GM21825 (cell line): ENCODE data around the gene SCAMP5.

Source experiments
- ATAC-seq: cut with Tn5 transposase; IDR thresholded peaks from one replicate; pipeline ENCODE4 v1.9.1; 2021; ENCODE audit warnings: mild to moderate bottlenecking, moderate library complexity; ENCODE audit not compliant: unreplicated experiment

The SCAMP5 gene

DNA sequence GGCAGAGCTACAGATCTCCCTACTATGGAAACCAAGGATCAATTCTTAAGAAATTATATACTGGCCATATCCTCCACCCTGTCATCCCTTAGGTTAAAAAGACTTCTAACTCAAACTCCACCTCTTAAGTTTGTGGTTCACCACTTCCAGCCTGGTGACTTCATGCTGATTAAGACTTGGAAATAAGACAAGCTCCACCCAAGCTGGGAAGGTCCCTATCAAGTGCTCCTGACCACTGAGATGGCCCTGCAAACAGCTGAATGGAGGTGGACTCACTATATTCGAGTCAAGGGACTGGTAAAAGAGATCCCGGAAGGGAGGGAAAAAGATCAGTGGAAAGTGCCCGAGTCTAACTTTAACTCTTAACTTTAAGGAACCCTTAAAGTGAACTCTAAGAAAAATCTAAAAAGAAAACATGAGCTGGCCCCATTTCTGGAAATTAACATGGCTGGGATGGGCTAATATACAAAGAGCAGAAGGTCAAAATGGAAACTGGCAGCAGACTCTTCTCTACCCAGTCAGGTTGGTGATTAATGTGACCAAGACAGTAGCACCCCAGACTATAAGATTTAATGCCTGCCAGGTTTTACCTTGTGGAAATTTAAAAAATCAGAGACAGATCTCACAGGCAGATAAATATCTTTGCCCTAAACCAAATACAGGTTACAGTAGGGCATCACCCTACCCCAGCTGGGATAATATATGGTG, 71.9 kb downstream of the SCAMP5 start:
- ATAC-seq: no peak

DNA sequence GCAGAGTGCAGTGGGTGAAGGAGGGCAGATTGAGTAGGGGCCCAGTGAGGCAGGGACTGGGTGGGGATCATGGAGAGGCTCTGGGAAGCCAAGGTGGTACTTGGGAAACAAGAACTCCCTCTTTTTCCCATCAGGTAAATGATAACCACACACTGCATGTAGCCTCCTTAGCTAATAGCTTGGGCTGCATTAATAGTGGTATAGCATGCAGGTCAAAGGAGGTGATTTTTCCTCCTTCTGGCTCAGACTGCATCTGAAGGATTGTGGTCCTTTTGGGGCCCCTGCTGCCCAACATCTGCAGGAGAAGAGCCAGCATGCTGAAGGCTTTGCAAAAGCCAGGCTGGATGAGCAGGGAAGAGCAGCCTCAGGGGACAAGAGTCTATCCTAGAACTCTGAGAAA, 73.4 kb downstream of the SCAMP5 start:
- ATAC-seq: no peak

DNA sequence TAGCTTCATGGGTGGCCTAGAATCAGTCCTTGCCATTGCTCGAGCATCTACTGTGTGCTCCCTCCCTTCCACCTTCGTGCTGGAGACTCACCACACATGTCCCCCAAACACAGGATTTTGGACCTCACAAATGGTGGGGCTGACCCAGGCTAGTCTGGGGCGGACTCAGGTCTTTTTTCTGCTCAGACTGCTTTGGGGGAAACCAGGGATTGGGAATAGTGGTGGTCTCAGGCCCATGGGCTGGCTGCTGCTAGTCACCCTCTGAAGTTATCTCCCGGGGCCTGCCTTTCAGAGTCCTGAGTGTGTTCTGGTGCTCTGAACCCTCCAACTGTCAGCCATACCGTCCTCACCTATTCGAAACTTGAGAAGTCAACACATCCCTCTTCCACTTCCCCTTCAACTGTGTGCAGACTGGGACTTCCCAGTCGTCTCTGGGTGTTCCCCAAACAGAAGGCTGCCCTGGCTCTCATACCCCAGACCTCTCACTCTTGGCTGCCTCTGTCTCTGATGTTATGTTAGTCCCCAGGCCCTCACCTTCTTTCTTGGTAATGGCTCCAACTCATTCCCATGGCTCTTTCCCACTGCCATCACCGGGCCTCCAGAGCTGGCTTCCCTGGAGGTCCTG, 74.0 kb downstream of the SCAMP5 start:
- peak; percentile 72 for ATAC-seq

DNA sequence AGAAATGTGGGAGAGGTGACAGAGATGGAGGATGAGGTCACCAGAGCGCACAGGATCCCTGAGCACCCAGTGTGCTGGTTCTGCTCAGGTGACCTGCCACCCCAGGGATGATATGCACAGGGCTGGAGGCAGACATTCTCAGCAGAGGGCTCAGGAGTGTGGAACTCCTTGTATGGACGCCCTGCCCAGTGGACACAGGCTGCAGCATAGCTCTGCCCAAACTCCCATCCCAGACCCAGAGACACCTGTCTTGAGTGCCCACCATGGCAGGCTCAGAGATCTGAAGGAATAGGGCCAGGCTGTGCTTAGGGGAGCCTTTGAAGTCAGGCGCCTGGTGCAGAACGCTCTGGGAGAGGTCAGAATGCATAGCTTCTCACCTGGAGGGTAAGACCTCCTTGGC, 75.3 kb downstream of the SCAMP5 start:
- ATAC-seq: no peak
